Measurements from ENCODE around the gene JMJD4. TPM values are rescaled to one million over a fixed set of nuclear protein-coding genes. Genes with fewer than 3 reads are reported as not detected.

JMJD4 gene
- total and polyA plus RNA-seq, 2 of the 8 experiments (the other 6 are each of a cell fraction or from before 2014, with no cell fraction given), result 13.2 to 23.3 TPM

DNA sequence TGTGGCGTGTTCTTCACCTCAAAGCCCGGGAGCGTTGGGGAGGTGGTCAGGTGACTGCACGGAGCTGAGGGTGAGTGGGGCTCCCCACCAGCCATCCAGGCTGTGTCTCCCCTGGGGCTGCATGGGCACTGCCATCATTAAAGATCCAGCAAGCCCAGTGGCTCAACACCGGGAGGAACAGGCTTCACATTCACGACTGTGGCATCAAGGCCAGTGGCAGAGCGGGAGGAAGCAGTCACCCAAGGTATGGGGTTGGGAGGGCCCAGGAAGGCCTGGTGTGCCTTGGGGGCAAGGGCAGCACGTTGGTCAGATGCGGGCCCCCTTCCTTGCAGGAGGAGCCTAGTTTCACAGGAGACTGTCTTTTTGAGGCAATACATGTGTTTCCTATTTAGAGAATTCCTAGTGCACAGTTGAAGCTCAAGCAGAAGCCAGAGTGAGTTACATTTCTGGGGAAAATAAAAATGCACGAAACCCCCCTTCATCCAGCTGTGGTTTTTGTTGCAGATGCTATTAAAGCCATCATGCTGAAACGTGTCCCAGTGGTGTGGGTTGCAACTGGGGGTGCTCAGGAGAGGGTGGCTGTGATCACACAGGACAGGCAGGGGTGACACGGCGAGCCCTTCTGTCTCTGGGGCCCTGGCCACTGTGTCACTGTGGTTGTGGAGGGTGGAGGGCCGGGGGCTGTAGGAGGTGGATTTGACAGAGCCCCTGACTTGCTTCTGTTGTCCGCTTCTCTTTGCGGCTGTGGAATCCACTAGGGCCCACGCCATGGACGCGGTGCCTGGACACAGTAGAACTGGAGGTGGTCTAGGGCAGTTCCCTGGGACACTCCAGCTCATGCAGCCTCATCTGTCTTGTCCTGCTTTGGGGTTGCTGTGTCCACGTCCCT is 34.2 kb upstream of the JMJD4 start (continued):
- TF ChIP-seq TAF7 (optimal IDR thresholded peaks at IDR 0.05; ENCODE audit: borderline replicate concordance, low read depth, low read length) (no peak), TEAD4 (IDR thresholded peaks at IDR 0.05; ENCODE audit: low read depth, low read length) (no peak), SRF (IDR thresholded peaks at IDR 0.05; ENCODE audit: low read depth, low read length) (no peak), TBP (IDR thresholded peaks at IDR 0.05; ENCODE audit: low read depth, low read length) (no peak), BACH1 (IDR thresholded peaks at IDR 0.05; ENCODE audit: low read length) (no peak), CBX5 (IDR thresholded peaks at IDR 0.05; ENCODE audit: low read depth, low read length) (no peak), NANOG (IDR thresholded peaks at IDR 0.05; ENCODE audit: insufficient read depth, low read depth, low read length, poor library complexity, severe bottlenecking) (no peak), GTF2F1 (IDR thresholded peaks at IDR 0.05; ENCODE audit: borderline replicate concordance, low read depth, low read length) (no peak), SP1 (IDR thresholded peaks at IDR 0.05; ENCODE audit: low read depth, low read length) (no peak), TCF12 (IDR thresholded peaks at IDR 0.05; ENCODE audit: low read depth, low read length) (no peak)
- TF ChIP-seq, protein P1, sequence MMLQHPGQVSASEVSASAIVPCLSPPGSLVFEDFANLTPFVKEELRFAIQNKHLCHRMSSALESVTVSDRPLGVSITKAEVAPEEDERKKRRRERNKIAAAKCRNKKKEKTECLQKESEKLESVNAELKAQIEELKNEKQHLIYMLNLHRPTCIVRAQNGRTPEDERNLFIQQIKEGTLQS (IDR thresholded peaks at IDR 0.05; ENCODE audit: insufficient read depth, low read depth, low read length), result no peak

Measured in H1 (cell line).